Common myeloid progenitor, CD34-positive (primary cell): ENCODE data around the gene LMO4.

Experiments used
- CTCF ChIA-PET: fragments of 350-600 bp; sonication (Branson Sonifier 250); formaldehyde crosslinking; loops from one replicate; lab custom pipeline; 2021; ENCODE audit warnings: antibody characterized with exemption; lab: Charles Lee
- POLR2A ChIA-PET: fragments of 350-600 bp; sonication (Branson Sonifier 250); formaldehyde crosslinking; loops from one replicate; lab custom pipeline; 2021; ENCODE audit warnings: antibody characterized with exemption; lab: Charles Lee
- DNase-seq, 3 donors: peaks; one replicate each; pipeline versions ENCODE4 v3.0.0 to v3.0.0-alpha.2; 2013
- H3K27ac ChIP-seq, 2 experiments: 1 replicate in 1 of 2; 2 replicates in 1 of 2; pipeline ENCODE4 v1.7.0; 2013; ENCODE audit warnings: inconsistent platforms in 2 of 2, low read length in 2 of 2, mild to moderate bottlenecking in 2 of 2, low read depth in 1 of 2, moderate library complexity in 1 of 2; ENCODE audit not compliant: severe bottlenecking in 2 of 2, insufficient read depth in 1 of 2, poor library complexity in 1 of 2
- H3K27me3 ChIP-seq, 5 experiments: replicated peaks in 2 of 5; 1 replicate in 3 of 5; 2 replicates in 2 of 5; pipeline versions ENCODE4 v1.6.1 to v1.7.0; 2013; ENCODE audit warnings: low read length in 4 of 5, mild to moderate bottlenecking in 2 of 5, moderate library complexity in 2 of 5, inconsistent platforms in 1 of 5; ENCODE audit not compliant: insufficient read depth in 5 of 5, control insufficient read depth in 4 of 5
- H3K36me3 ChIP-seq, 4 experiments: 1 replicate in 2 of 4; 2 replicates in 2 of 4; pipeline versions ENCODE4 v1.6.1 to v1.7.0; 2013; ENCODE audit warnings: low read length in 3 of 4, control low read depth in 1 of 4, mild to moderate bottlenecking in 1 of 4; ENCODE audit not compliant: control insufficient read depth in 4 of 4, insufficient read depth in 4 of 4
- H3K4me1 ChIP-seq, 4 experiments: 1 replicate in 3 of 4; 2 replicates in 1 of 4; pipeline versions ENCODE4 v1.6.1 to v1.7.1; 2013; ENCODE audit warnings: low read length in 3 of 4, mild to moderate bottlenecking in 3 of 4, control low read depth in 1 of 4, inconsistent platforms in 1 of 4, moderate library complexity in 1 of 4; ENCODE audit not compliant: control insufficient read depth in 4 of 4, insufficient read depth in 4 of 4; ENCODE audit errors: control extremely low read depth in 1 of 4
- H3K4me3 ChIP-seq, 7 experiments: 1 replicate in 4 of 7; 2 replicates in 3 of 7; pipeline versions ENCODE4 v1.5.1 to v1.7.0; 2013; ENCODE audit warnings: mild to moderate bottlenecking in 7 of 7, low read length in 6 of 7, moderate library complexity in 6 of 7, inconsistent platforms in 2 of 7, low read depth in 2 of 7, control low read depth in 1 of 7; ENCODE audit not compliant: insufficient read depth in 4 of 7, control insufficient read depth in 1 of 7; ENCODE audit errors: extremely low read depth in 1 of 7
- H3K9me3 ChIP-seq, 5 experiments: 1 replicate in 4 of 5; 2 replicates in 1 of 5; pipeline versions ENCODE4 v1.6.1 to v1.7.1; 2013; ENCODE audit warnings: low read length in 4 of 5, mild to moderate bottlenecking in 2 of 5, inconsistent platforms in 1 of 5, low read depth in 1 of 5, moderate library complexity in 1 of 5; ENCODE audit not compliant: control insufficient read depth in 4 of 5, insufficient read depth in 2 of 5; ENCODE audit errors: control extremely low read depth in 1 of 5
- WGBS: methylation state at CpG from one replicate; pipeline ENCODE4 v1.1.5; 2013; ENCODE audit not compliant: insufficient coverage; 5-methylcytosine and 5-hydroxymethylcytosine counted together

LMO4 gene

DNA sequence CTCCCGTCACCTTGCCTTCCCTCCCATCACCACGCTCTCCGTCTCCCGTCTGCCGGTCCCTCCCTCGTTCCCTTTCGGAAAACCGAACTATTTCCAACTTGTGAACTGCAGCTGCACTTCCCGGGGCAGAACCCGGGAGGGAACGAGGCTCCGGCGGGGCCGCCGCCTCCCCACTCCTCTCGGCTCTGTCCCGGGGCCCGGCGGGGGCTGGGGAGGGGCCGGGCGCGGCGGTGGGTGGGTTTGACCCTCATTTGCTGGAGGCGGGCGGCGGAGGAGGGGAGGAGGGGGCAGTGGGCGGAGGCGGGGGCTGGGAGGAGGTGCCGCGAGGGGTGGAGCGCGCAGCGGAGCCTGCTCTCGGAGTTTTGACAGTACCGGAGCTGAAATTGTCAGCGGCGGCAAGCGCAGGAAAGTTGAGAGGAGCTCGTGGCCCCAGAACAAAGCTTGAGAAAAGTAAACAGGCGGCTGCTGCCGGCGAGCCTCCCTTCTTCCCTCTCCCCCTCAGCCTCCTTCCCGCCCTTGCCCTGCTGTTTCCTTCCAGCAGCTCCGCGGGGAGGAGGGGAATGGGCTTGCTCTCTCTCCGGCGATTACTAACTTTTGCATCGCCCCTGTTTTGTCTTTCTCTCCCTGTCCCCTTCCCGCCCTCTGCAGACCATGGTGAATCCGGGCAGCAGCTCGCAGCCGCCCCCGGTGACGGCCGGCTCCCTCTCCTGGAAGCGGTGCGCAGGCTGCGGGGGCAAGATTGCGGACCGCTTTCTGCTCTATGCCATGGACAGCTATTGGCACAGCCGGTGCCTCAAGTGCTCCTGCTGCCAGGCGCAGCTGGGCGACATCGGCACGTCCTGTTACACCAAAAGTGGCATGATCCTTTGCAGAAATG, 2.9 kb downstream of the LMO4 start:
- POLR2A ChIA-PET, result interaction anchor here (0.6 kb wide), 1 partner anchor 181 kb away, joined by 3 read pairs; no protein-coding TSS in a partner anchor
- Histone ChIP-seq H3K4me3 (peak overlapping the region; percentile 77 to 97 (median 86)), H3K27ac (no peak overlapping the region), H3K4me1 (peaks cover 36 to 56% (median 44%) of the 10 kb centered on the region in 4 experiments), H3K9me3 (no peaks in the 10 kb centered on the region), H3K27me3 (no peaks in the 10 kb centered on the region), H3K36me3 (peaks cover 0 to 10% (median 0%) of the 10 kb centered on the region in 4 experiments)
- CTCF ChIA-PET, result interaction anchor here (1.6 to 1.8 kb wide), 2 partner anchors 9 to 622 kb away, joined by 3 to 8 read pairs; no protein-coding TSS in a partner anchor
- DNase-seq, result peak; percentile 55 to 79 (median 73)
- under 1% methylated on average over 45 of the region's 65 CpGs for WGBS

GRCh38 chr1:87333692-87334347, 5.1 kb downstream of the LMO4 start:
- ChIA-PET CTCF (interaction anchor here (0.9 to 3.3 kb wide), 4 partner anchors 9 to 727 kb away, joined by 3 to 19 read pairs (median 4); no protein-coding TSS in a partner anchor), POLR2A (no interaction called here)
- 86% methylated on average over 7 of the region's 10 CpGs for WGBS
- H3K27me3 ChIP-seq, result no peaks in the 10 kb centered on the region
- H3K27ac ChIP-seq, result no peak overlapping the region
- H3K4me1 ChIP-seq, result peaks cover 32 to 51% (median 37%) of the 10 kb centered on the region in 4 experiments
- peaks cover 2 to 15% (median 3%) of the 10 kb centered on the region in 4 experiments for H3K36me3 ChIP-seq
- peak in 1 of 3 donors; percentile 12 for DNase-seq
- H3K9me3 ChIP-seq, result no peaks in the 10 kb centered on the region
- peak overlapping the region in 2 of 7 experiments; percentile 65 to 85 for H3K4me3 ChIP-seq

DNA sequence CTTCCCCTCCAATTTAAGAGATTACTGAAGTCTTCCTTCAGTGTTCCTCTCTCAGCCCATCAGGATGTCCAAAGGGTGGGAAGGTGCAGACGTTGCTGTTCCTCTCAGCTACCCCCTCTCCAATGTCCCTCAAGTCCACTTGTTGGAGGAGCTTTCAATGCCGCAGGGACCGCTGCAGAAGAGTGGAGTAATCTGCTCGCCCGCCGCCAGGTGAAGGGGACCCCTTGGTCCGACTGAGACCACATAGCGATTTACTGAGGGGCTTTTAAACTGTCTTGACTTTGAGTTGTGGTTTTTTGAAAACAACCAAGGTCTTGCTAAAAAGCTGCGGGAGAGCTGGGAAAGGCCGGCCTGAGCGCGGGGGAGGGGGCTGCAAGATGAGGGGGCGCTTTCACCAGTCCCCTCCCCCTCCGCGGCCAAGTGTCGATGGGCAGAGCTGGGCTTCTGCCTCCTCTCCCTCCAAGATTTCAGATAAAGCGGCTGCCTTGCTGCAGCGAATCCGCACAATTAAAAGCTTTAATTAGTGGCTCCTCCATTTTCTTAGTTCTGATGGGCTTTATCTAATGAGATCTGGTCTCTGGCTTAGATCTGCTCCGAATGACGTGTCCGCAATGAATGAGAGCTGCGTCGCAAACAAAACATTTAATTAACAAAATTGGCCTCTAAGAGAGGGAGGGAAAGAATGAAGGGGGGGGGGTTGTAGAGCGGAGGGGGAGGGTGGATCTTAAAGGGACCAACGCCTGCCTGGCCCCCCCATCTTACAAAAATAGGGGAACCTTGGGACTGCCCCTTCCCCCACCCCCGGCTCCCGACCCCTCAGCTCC, 5.9 kb downstream of the LMO4 start:
- peak in 2 of 3 donors; percentile 52 to 60 for DNase-seq
- POLR2A ChIA-PET, result interaction anchor here (0.6 kb wide), 1 partner anchor 236 kb away, joined by 4 read pairs; no protein-coding TSS in a partner anchor

DNA sequence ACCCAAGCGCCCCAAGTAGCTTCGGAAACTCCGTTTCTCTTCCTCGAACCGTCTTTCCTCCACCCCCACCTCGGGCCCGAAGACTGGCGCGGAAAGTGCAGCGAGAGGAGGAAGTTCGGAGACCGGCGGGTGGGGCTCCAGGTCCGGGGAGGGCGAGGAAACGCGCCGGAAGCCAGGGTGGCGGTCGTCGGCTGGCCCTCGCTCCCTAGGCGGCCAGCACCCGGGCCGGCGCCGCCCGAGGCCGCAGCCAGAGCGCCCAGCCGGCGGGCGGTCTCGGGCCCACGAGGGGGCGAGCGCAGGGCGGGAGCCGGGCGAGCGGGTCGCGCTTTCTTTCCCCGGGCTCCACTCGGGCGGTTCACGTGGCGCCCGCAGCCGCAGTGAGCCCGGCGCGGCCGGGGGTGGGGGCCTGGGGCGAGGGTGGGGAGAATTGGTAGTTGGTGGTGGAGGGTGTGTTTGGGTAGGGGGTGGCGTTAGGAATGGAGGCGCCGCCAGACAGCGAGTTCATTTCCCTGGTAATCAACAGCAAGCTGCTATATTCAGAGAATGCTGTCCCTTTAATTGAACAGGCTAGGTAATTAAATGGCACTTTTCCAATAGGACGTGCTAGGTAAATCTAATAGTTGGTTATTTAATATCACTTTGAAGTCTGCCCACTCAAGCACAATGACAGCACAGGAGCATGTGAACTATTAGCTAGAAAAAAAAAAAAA, 6.7 kb downstream of the LMO4 start:
- peak in 2 of 3 donors; percentile 57 to 73 for DNase-seq
- 0% methylated on average over 46 of the region's 60 CpGs for WGBS
- H3K4me1 ChIP-seq, result peaks cover 24 to 44% (median 32%) of the 10 kb centered on the region in 4 experiments

More for the DNA sequence above, 5.9 kb downstream of the LMO4 start:
- Histone ChIP-seq H3K4me1 (peaks cover 32 to 51% (median 37%) of the 10 kb centered on the region in 4 experiments), H3K4me3 (peak overlapping the region; percentile 32 to 85 (median 70)), H3K36me3 (peaks cover 4 to 20% (median 7%) of the 10 kb centered on the region in 4 experiments), H3K27me3 (no peaks in the 10 kb centered on the region), H3K27ac (peak overlapping the region in 1 of 2 experiments; percentile 64), H3K9me3 (no peaks in the 10 kb centered on the region)
- 52% methylated on average over 21 of the region's 28 CpGs for WGBS
- CTCF ChIA-PET, result interaction anchor here (0.9 to 3.3 kb wide), 4 partner anchors 9 to 726 kb away, joined by 3 to 19 read pairs (median 4); no protein-coding TSS in a partner anchor

DNA sequence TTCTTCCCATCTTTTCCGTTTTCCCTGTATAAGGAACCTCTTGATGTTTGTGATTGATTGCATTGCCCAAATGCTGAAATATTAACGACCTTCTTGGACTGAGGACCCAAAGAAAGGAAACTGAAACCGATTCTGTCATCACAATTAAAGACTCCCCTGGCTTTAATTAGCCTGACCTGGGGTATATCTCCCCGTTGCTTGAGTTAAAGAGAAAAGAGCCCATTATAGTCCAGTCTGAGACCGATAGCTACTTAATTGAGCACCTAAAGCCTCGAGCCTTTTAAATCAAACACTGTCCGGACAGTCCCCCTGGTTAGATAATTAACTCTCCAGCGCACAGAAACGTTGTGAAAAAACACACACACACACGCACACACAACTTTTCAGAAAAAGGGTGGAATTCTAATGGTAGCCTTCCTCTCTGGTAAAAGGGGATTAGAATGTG, 8.0 kb downstream of the LMO4 start:
- Histone ChIP-seq H3K36me3 (peaks cover 14 to 41% (median 21%) of the 10 kb centered on the region in 4 experiments), H3K4me3 (peak overlapping the region in 1 of 7 experiments; percentile 0), H3K27me3 (no peaks in the 10 kb centered on the region), H3K9me3 (no peaks in the 10 kb centered on the region), H3K4me1 (peaks cover 19 to 35% (median 29%) of the 10 kb centered on the region in 4 experiments), H3K27ac (no peak overlapping the region)
- POLR2A ChIA-PET, result no interaction called here
- DNase-seq, result peak in 1 of 3 donors; percentile 8
- CTCF ChIA-PET, result interaction anchor here (3.3 kb wide), 1 partner anchor 11 kb away, joined by 19 read pairs; no protein-coding TSS in a partner anchor
- 42% methylated on average over 3 of the region's 10 CpGs for WGBS

More for the DNA sequence above, 6.7 kb downstream of the LMO4 start:
- peaks cover 12 to 28% (median 14%) of the 10 kb centered on the region in 4 experiments for H3K36me3 ChIP-seq
- H3K4me3 ChIP-seq, result peak overlapping the region; percentile 32 to 85 (median 70)
- no peaks in the 10 kb centered on the region for H3K9me3 ChIP-seq
- POLR2A ChIA-PET, result interaction anchor here (0.6 kb wide), 1 partner anchor 235 kb away, joined by 4 read pairs; no protein-coding TSS in a partner anchor
- H3K27ac ChIP-seq, result peak overlapping the region in 1 of 2 experiments; percentile 64
- CTCF ChIA-PET, result interaction anchor here (0.6 to 3.3 kb wide), 7 partner anchors 10 to 1245 kb away, joined by 3 to 19 read pairs (median 3); no protein-coding TSS in a partner anchor
- no peaks in the 10 kb centered on the region for H3K27me3 ChIP-seq
